NK-92 (cell line): ENCODE measurements around the gene PHKB.

Experiments used
- DNase-seq: peaks from one replicate; lab custom pipeline; 2025; ENCODE audit not compliant: unreplicated experiment; lab: John Stamatoyannopoulos, UW

PHKB gene

DNA sequence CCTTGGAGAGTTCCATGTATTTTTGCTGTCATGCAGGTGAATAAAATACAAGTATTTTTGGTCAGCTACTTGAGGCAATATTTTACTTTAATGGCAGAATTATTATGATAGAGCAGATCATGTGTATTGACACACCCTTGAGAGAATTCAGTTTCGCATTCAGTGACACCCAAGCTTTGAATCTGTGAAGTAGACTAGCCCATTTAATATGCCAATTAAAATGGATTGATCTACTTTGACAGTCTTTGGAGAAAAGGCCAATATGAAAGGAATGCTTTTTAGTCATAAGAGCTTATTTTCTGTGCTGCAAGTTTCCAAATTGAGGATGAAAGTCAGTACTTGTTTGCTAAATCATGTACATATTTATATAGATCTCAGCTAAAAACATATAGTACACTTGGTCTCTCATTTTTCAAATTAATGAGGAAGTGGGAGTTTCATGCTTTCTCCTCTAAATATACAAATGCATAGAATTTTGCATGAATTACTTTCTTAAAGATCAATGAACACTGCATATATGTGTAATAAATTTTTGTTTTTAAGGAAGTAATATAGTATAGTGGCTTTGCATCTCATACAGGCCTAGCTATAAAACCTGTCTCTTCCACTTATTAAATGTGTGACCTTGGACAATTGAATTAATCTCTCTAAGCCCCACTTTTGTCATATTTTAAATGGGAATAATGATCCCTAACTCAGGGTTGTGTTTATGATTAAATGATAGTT lies 161.5 kb downstream of the PHKB start:
- no peak for DNase-seq

GRCh38 chr16:47624563-47624962 lies 163.4 kb downstream of the PHKB start:
- no peak for DNase-seq

- DNase-seq = no peak
Observed at GRCh38 chr16:47625115-47625567, 164.0 kb downstream of the PHKB start.

DNA sequence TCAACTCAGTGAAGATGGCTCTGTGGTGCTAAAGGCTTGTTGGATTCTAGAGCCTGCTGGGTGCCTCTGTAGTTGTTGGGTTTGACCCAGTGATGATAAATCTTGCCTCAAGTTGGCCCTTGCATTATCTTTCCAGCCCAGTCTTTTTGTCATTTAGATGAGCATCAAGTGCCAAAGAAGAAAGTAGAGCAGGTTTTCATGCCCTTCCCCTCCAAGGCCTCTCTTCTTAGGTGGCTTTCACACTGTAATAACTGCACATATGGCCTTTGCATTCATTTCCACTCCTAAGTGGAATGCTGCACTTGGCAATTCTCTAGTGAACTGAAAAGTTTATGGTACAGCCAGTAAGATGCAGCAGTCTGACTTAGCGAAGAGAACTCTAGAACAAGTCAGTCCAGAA lies 165.1 kb downstream of the PHKB start:
- DNase-seq = no peak

DNA sequence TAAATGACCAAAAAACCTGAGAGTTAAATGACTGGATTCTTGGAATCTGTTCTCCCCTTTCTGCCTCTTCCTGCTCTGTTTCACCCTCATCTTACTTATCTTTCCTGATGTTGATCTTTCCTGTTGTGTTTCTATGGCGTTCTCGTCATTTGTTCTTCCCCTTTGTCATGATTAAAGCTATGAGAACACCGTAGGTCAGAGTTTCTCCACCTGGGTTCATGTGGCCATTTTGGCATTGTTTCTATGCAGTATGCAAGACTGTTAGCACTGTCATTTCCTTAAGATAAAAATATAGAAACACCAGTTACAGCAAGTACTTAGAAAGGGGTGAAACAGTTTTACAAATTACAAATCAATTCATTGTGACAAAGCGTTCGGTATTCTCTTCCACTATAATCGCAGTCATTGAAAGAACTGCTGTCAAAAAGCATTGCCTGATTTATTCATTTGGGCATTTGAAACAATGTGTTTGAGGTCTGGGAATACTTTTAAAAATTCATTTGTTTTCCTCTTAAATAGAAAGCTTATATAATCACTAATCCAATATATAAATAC lies 166.0 kb downstream of the PHKB start:
- DNase-seq = no peak

DNA sequence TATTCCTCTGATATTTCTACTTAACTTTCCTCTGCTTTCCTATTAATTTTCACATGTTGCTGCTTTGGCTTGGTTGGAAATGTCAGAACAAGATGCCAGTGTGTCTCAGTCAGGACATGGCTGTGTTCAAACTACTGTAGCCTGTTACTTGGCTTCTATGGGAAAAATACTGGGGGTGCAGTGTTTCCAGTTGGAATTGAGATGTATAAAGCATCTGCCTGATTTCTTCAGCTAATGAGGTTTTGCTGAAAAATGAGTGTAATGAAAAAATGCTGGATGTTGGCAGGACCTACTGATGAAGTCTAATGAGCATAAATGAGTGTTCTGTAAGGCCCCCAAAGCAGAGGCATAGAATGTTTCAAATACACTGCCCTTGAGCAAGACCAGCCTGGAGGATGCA lies 166.6 kb downstream of the PHKB start:
- DNase-seq = no peak

DNA sequence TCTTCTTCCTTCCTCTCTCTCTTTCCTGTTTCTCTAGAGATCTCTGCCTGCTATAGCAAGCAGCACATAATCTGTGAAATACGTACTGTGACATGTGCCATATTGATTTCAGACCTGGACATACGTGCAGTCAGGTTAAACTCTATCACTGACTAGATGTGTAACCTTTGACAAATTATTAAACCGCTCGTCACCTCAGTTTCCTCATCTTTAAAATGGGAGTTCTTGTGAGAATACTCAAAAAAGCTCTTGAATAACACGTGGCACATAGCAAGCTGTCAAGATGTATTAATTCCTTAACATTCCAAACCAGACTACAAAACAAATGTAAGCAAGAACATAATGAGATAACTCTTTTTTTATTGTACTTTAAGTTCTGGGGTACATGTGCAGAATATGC lies 170.0 kb downstream of the PHKB start:
- no peak for DNase-seq

DNA sequence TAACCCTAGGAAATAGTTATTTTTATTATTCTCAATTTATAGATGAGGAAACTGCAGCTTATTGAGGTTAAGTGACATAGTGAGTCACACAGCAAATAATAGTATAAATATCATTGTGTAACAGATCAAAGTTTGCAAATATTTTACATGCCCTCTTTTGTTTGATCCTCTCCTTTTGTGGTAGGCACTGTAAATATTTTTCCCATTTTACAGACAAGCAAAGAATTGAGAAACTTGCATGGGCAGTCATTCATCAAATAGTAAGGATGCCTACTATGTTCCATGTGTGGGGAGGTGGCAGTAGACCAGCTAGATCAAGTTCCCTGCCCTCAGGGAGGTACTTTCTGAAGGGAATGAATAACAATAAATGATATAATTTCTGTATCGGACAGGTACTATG lies 173.0 kb downstream of the PHKB start:
- DNase-seq = no peak

- no peak for DNase-seq
Observed at GRCh38 chr16:47634727-47635126, 173.6 kb downstream of the PHKB start.

DNA sequence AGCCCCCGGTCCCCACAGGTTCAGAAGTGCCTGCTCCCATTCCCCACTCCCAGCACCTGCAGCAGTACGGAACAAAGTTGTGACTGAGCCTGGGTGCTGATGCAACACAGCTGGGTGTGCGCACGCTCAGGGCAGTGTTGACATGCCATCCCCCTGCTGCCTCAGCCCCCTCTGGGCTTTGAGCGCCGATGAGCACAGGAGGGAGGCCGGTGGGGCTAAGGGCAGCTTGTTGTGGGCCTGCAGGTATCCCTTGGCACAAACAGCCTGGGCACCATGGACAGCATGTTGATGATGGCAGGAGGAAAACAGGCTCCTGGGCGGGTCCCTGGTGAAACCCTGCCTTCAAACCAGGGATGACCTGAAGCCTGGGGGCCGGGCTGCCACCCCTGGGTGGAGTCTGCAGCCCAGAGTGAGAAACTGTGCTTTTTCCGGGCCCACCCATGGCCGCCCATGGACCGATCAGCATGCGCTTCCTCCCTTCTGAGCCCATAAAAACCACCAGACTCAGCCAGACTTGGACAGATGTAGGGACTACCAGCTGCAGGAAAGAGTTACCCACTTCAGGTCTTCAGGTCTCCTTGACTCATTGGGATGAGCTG lies 175.5 kb downstream of the PHKB start:
- no peak for DNase-seq

GRCh38 chr16:47638175-47638574 lies 177.0 kb downstream of the PHKB start:
- no peak for DNase-seq

- DNase-seq = no peak
Observed at GRCh38 chr16:47640661-47641060, 179.5 kb downstream of the PHKB start.

DNA sequence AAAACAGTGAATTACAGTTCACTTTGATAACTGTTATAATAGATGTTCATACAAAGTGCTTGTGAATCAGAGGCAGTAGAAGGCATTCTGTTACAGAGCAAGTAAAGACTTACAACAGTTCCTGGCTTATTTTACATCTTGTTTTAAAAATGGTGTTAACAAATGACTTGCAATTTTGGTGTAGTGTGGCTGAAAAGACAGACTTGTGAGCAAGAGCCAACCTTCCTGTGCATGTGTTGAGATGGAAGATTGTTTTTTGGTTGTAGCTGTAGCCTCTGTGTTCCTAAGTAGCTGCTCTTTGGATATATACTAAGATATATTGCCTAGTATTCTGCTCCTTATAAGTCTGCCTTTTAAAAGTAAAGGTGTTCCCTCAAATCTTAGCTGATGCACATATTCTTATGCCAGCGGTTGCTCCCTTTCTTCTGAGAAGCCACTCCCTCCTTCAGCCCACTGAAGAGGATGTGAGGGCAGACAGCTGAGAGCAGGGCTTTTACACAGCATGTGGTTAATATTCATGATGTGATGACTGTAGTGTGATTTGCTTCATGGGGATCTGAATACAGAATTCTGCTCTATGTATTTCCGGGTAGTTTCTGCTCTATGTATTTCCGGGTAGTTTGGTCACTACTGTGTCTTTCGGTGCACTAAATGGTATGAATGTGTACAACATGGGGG lies 182.3 kb downstream of the PHKB start:
- DNase-seq = no peak

DNA sequence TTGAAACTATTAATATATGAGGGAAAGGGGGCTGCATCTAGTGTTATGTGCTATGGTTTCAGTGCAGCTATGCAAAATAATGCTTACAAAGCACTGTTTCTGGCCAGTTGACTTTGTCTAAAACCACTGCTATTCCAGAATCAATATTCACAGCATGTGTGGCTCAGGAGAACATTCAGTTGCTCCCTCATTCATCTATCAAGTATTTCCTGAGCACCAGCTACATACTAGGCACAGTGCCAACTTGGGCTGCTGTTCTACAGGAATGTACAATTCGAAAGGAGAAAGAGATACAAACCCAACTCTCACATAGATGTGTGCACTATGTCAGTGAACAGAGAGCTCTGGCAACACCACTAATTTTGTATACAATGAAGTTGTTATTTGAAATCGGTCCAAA lies 183.0 kb downstream of the PHKB start:
- DNase-seq = no peak

GRCh38 chr16:47644661-47645060 lies 183.5 kb downstream of the PHKB start:
- DNase-seq = no peak

- DNase-seq = no peak
Observed at GRCh38 chr16:47646914-47647313, 185.8 kb downstream of the PHKB start.

DNA sequence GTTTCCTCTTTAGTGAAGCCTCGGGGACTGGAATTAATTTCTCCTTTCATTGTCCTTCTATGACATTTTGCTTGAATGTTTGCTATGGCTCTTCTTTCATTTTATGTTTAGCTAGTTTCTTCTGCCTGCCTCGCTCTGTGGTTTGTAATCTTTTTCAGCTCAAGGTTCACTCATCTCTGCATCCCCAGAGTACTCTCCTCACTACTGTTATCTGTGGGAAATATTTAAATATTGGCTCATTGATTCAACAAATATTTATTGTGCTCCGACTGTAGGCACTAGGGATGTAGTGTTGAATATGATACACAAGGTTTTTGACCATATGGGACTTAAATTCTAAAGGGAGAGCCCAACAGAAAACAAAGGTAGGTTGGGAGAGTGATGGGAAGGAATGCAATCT lies 195.9 kb downstream of the PHKB start:
- DNase-seq = no peak

GRCh38 chr16:47657977-47658376 lies 196.8 kb downstream of the PHKB start:
- no peak for DNase-seq

DNA sequence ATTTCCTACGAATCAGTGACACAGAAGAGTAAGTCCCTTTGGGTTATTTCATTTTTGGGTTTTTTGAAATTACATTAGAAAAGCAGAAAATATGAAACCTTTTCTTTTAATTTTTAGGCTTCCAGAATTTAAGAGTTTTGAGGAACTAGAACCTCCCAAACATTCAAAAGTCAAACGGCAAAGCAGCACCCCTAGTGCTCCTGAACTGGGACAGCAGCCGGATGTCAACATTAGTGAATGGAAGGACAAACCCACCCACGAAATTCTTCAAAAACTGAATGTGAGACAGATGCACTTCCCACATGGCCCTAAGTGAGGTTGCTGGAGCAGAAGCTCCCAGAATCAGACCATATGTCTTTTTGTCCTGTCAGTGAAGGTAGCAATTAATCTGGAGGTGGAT lies 199.4 kb downstream of the PHKB start:
- no peak for DNase-seq

- DNase-seq = no peak
Observed at GRCh38 chr16:47664653-47665325, 203.7 kb downstream of the PHKB start.

DNA sequence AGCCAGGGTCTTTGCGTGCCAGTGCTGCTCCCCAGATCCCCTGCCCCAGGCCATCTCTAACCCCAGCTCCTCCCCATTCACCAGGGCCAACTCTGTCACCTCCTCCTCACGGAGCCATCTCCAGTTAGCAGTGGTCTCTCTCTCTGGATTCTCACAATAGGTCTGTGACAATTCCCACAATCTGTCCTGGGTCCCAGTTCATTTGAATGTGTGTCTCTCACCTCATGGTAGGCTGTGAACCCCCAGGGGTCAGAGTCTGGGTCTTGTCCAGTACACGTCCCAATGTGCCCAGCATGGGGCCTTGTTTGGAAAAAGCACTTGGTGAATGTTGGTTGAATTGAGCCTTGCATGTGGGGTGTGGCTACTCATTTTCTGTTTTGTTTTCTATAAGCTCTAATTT lies 205.3 kb downstream of the PHKB start:
- DNase-seq = no peak

DNA sequence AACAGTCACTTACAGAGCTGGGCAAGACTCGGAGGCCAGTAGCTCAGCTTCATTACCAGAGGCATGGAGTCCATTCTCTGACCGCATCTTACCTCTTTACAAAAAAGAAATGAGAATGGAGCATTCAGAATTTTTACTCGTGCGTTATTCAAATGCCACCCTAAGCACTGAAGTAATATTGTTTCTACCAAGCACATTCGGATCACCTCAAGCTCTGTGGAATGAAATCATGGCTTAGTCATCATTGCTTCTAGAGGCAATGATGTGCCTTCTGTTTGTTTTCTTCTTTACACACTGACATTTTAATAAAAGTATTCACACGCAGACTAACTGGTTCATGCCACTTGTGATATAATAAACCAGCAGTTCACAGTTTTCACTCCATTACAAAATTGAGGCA lies 206.8 kb downstream of the PHKB start:
- DNase-seq = no peak
